ENCODE data around the gene ADGRB3. TPM values are rescaled to one million over a fixed set of nuclear protein-coding genes. Genes with fewer than 3 reads are reported as not detected.

Gene ADGRB3
- total RNA-seq, 1 donor from 2014 or later = 2.7 TPM

DNA sequence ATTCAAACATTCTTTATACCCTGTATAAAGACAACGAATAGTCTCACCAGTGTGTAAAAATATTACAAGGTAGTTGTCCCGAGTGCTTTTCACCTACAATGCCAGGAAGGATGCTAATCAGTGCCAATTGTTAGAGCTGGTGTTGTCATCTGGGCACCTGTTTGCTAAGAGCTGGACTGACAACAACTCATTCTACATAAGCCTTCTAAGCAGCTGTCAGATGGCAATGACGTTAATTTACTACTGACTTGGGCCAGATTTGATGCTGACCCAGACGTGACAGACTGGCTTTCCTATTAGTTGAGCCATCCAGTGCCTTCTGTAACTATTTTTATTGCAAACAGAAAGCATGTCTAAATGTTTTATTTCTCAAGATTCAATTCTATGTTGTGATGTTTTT is 355.2 kb downstream of the ADGRB3 start:
- intact Hi-C loops (cut with DNase I) = no loop called here
- TF ChIP-seq, protein P1, sequence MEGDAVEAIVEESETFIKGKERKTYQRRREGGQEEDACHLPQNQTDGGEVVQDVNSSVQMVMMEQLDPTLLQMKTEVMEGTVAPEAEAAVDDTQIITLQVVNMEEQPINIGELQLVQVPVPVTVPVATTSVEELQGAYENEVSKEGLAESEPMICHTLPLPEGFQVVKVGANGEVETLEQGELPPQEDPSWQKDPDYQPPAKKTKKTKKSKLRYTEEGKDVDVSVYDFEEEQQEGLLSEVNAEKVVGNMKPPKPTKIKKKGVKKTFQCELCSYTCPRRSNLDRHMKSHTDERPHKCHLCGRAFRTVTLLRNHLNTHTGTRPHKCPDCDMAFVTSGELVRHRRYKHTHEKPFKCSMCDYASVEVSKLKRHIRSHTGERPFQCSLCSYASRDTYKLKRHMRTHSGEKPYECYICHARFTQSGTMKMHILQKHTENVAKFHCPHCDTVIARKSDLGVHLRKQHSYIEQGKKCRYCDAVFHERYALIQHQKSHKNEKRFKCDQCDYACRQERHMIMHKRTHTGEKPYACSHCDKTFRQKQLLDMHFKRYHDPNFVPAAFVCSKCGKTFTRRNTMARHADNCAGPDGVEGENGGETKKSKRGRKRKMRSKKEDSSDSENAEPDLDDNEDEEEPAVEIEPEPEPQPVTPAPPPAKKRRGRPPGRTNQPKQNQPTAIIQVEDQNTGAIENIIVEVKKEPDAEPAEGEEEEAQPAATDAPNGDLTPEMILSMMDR (IDR thresholded peaks at IDR 0.05) = no peak
- no peak for TF ChIP-seq POLR2AphosphoS5 (IDR thresholded peaks at IDR 0.05; ENCODE audit: insufficient read depth in 1 of 2, low read depth in 1 of 2)
- TF ChIP-seq POLR2A (IDR thresholded peaks at IDR 0.05) = no peak
- H3K9me3 ChIP-seq = no peaks in the 10 kb centered on the region
- H3K4me3 ChIP-seq = no peak overlapping the region
- no peaks in the 10 kb centered on the region for H3K36me3 ChIP-seq
- H3K27ac ChIP-seq = no peak overlapping the region
- no peaks in the 10 kb centered on the region for H3K27me3 ChIP-seq
- DNase-seq (ENCODE audit: extremely low spot score in 2 of 2) = no peak
- H3K4me1 ChIP-seq = no peaks in the 10 kb centered on the region

DNA sequence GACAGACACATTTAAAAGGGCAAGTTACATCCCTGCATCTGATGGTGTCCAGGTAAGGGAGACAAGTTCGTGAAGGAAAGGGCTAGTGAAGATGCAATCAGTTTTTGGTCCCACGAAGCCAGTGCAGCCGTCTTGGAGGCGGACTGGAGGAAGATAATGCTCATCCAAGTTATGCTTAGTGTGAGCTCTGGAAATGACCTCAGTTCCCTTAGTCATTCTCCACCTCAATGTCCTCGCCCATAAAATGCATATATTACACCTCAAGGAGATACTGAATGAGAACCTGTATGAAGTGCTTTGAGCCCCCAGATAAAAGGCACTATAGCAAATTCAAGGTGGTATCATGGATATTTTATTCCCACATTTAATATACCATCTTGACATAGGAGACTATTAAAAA is 358.8 kb downstream of the ADGRB3 start:
- Histone ChIP-seq H3K4me1 (no peaks in the 10 kb centered on the region), H3K27me3 (no peaks in the 10 kb centered on the region), H3K27ac (no peak overlapping the region), H3K4me3 (no peak overlapping the region), H3K36me3 (no peaks in the 10 kb centered on the region), H3K9me3 (no peaks in the 10 kb centered on the region)
- DNase-seq (ENCODE audit: extremely low spot score in 2 of 2) = no peak
- intact Hi-C loops (cut with DNase I) = no loop called here
- TF ChIP-seq, protein P1 (IDR thresholded peaks at IDR 0.05) = no peak
- no peak for TF ChIP-seq POLR2AphosphoS5 (IDR thresholded peaks at IDR 0.05; ENCODE audit: insufficient read depth in 1 of 2, low read depth in 1 of 2)
- TF ChIP-seq POLR2A (IDR thresholded peaks at IDR 0.05) = no peak

DNA sequence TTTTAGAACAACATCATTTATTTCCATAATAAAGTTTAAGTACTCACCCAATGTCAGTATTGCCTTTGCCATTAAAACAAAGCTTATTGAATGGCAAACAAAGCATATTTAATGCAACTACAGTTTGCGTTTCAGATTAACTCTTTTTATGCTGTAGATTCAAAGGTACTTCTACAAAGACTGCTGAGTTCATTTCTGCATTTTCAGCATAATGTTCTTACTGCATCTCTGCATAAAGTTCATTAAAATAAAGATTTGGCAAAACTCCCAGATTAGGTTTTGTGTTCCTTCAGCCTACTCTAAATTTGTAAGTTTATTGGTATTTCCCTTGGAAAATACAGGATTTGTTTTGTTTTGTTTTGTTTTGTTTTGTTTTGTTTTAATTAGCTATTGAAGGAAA is 359.4 kb downstream of the ADGRB3 start:
- H3K27ac ChIP-seq = no peak overlapping the region
- DNase-seq (ENCODE audit: extremely low spot score in 2 of 2) = no peak
- no peaks in the 10 kb centered on the region for H3K27me3 ChIP-seq
- H3K4me3 ChIP-seq = no peak overlapping the region
- TF ChIP-seq POLR2AphosphoS5 (IDR thresholded peaks at IDR 0.05; ENCODE audit: insufficient read depth in 1 of 2, low read depth in 1 of 2) (no peak), POLR2A (IDR thresholded peaks at IDR 0.05) (no peak)
- TF ChIP-seq, protein P1 (IDR thresholded peaks at IDR 0.05) = no peak
- no peaks in the 10 kb centered on the region for H3K9me3 ChIP-seq
- H3K36me3 ChIP-seq = no peaks in the 10 kb centered on the region
- H3K4me1 ChIP-seq = no peaks in the 10 kb centered on the region
- intact Hi-C loops (cut with DNase I) = no loop called here

DNA sequence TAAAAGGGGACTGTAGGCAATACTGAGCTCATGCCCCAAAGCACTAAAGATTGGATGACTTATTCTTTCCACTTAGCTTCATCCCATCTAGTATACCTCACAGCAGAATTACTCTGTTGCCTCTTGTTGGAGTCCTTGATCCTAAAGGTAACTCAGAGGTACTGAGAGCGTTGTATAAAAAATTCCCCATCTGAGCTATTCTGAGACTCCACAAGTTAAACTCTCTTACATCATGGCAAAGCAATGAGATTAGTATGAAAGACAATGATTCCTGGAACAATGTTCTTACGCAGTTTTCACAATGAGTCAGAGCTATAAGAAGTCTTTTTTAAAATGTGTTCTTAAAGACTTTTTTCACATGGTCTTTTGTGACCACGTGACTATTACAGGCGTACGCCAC is 370.1 kb downstream of the ADGRB3 start:
- DNase-seq (ENCODE audit: extremely low spot score in 2 of 2) = no peak
- H3K27me3 ChIP-seq = no peaks in the 10 kb centered on the region
- TF ChIP-seq POLR2A (IDR thresholded peaks at IDR 0.05) = no peak
- TF ChIP-seq, protein P1 (IDR thresholded peaks at IDR 0.05) = no peak
- H3K4me3 ChIP-seq = no peak overlapping the region
- H3K4me1 ChIP-seq = no peaks in the 10 kb centered on the region
- no peaks in the 10 kb centered on the region for H3K9me3 ChIP-seq
- H3K27ac ChIP-seq = no peak overlapping the region
- intact Hi-C loops (cut with DNase I) = no loop called here
- no peaks in the 10 kb centered on the region for H3K36me3 ChIP-seq

DNA sequence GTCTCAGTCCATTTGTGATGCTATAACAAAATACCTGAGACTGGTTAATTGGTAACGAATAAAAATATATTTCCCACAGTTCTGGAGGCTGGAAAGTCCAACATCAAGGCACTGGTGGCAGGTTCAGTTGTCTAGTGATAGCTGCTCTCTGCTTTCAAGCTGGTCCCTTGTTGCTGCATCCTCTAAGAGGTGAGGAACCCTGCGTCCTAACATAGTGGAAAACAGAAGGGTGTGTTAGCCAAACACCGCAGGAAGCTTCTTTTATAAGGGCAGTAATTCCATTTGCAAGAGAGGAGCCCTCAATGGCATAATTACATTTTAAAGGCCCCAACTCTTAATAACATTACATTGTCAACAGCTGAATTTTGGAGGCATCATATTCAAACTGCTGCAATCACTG is 372.7 kb downstream of the ADGRB3 start:
- no peak for TF ChIP-seq POLR2AphosphoS5 (IDR thresholded peaks at IDR 0.05; ENCODE audit: insufficient read depth in 1 of 2, low read depth in 1 of 2)
- TF ChIP-seq, protein P1 (IDR thresholded peaks at IDR 0.05) = no peak
- TF ChIP-seq POLR2A (IDR thresholded peaks at IDR 0.05) = no peak
- H3K9me3 ChIP-seq = no peaks in the 10 kb centered on the region
- no peak overlapping the region for H3K4me3 ChIP-seq
- no peak for DNase-seq (ENCODE audit: extremely low spot score in 2 of 2)
- H3K36me3 ChIP-seq = no peaks in the 10 kb centered on the region
- no peaks in the 10 kb centered on the region for H3K27me3 ChIP-seq
- intact Hi-C loops (cut with DNase I) = no loop called here
- H3K4me1 ChIP-seq = no peaks in the 10 kb centered on the region
- H3K27ac ChIP-seq = no peak overlapping the region
